AG04450 (cell line): ENCODE measurements around the gene MIER2. TPM values are rescaled to one million over a fixed set of nuclear protein-coding genes. Genes with fewer than 3 reads are reported as not detected.

Experiments used
- CTCF ChIA-PET: fragments of 300-600, 350-600 bp; formaldehyde crosslinking; extraction: SDS; loops from one replicate; lab custom pipeline; 2022; ENCODE audit warnings: antibody characterized with exemption, inconsistent platforms; lab: Charles Lee
- POLR2A ChIA-PET: fragments of 350-600 bp; formaldehyde crosslinking; extraction: SDS; loops from one replicate; lab custom pipeline; 2021; ENCODE audit warnings: antibody characterized with exemption, inconsistent platforms; lab: Yijun Ruan, JAX
- DNase-seq: peaks from one replicate; pipeline ENCODE4 v3.0.0-alpha.2; 2011; ENCODE audit warnings: low read depth, low spot score
- H3K27ac ChIP-seq: one replicate; pipeline ENCODE4 v1.5.1; 2012; ENCODE audit warnings: low read depth, low read length, control low read depth
- H3K27me3 ChIP-seq: one replicate; pipeline ENCODE4 v1.6.0; 2012; ENCODE audit warnings: low read length; ENCODE audit not compliant: control insufficient read depth, insufficient read depth
- H3K4me3 ChIP-seq: 2 replicates; pipeline ENCODE4 v1.5.1; 2011; ENCODE audit warnings: mild to moderate bottlenecking, low read depth, low read length, control low read depth
- H3K9me3 ChIP-seq: 2 replicates; pipeline ENCODE4 v1.5.1; 2012; ENCODE audit warnings: low read length; ENCODE audit not compliant: control insufficient read depth, insufficient read depth
- CTCF ChIP-seq: IDR thresholded peaks from 2 replicates; pipeline ENCODE4 v1.5.1; 2011; ENCODE audit warnings: low read depth, low read length, control low read depth, inconsistent platforms
- polyA plus RNA-seq: library from polyadenylated mRNA; depleted of rRNA; stranded (reverse); fragments of >200 nt; gene quantifications from 2 replicates; pipeline ENCODE4 v1.2.3, GENCODE V29; 2011

Gene MIER2
- polyA plus RNA-seq, 1 experiment: 14.5 TPM

DNA sequence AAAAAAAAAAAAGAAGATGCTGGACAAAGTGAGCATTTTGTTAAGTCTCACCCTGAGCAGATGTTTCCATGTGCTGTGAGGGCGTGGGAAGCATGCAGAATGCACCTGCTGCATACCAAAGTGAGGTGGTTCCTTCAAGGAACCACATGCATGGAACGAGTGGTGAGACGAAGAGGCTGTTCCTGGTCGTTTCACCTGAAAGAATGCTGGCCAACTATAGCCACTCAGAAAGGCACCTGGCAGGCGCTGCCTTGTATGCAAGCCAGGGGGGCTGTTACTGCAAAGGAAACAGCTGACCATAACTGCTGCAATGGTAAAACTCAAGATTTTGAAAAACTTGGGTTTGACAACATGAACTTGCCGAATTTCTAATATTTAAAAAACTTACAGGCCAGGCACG lies 14.7 kb downstream of the MIER2 start:
- TF ChIP-seq CTCF: no peak
- DNase-seq: no peak
- Histone ChIP-seq H3K27me3 (no peaks in the 10 kb centered on the region), H3K9me3 (peaks cover 51% of the 10 kb centered on the region), H3K27ac (no peak overlapping the region), H3K4me3 (no peak overlapping the region)
- POLR2A ChIA-PET: no interaction called here
- CTCF ChIA-PET: no interaction called here

GRCh38 chr19:328025-328505 lies 16.5 kb downstream of the MIER2 start:
- POLR2A ChIA-PET: no interaction called here
- no peak for TF ChIP-seq CTCF

DNA sequence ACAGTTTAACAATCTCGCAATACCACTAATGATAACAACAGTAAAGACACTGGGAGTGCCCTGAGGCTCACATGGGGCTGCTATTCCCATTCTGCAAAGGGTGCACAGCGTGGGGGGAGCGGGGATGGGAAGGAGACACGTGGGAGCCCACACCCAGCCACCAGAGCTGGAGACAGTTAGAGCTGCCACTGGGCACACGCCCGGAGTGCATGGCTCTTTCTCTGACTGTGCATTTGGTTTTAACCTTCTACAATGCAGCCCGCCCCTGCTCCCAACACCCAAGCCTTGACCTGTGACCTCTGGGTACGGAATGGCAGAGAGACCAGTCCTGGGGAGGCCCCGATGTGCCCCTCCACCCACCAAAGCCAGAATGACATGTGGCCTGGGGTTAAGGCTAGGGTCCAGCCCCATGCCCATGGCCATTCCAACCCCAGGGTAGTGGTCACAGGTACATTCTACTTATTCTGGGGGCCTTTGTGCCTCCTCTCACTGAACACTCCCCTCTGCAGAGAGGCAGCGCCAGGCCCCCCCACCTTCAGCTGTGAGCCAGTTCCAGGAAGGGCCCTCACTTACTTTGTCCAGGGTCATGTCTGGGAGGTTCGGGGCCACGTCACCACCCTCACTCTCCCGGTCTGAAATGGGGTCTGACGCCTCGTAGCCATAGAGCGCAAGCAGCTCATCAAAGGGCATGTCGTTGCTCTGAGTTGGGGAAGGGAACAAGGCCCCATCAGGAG lies 17.1 kb downstream of the MIER2 start:
- Histone ChIP-seq H3K27me3 (no peaks in the 10 kb centered on the region), H3K4me3 (no peak overlapping the region), H3K9me3 (peaks cover 54% of the 10 kb centered on the region), H3K27ac (no peak overlapping the region)
- POLR2A ChIA-PET: no interaction called here
- no peak for TF ChIP-seq CTCF
- CTCF ChIA-PET: no interaction called here
- DNase-seq: no peak

More at GRCh38 chr19:328025-328505, 16.5 kb downstream of the MIER2 start:
- no peak for DNase-seq
- no peaks in the 10 kb centered on the region for H3K27me3 ChIP-seq
- no peak overlapping the region for H3K27ac ChIP-seq
- CTCF ChIA-PET: no interaction called here
- peaks cover 54% of the 10 kb centered on the region for H3K9me3 ChIP-seq
- H3K4me3 ChIP-seq: no peak overlapping the region

- POLR2A ChIA-PET: no interaction called here
- Histone ChIP-seq H3K4me3 (no peak overlapping the region), H3K9me3 (peaks cover 54% of the 10 kb centered on the region), H3K27me3 (no peaks in the 10 kb centered on the region), H3K27ac (no peak overlapping the region)
- no peak for TF ChIP-seq CTCF
- CTCF ChIA-PET: no interaction called here
- no peak for DNase-seq
Observed at GRCh38 chr19:326871-327270, 17.7 kb downstream of the MIER2 start.

DNA sequence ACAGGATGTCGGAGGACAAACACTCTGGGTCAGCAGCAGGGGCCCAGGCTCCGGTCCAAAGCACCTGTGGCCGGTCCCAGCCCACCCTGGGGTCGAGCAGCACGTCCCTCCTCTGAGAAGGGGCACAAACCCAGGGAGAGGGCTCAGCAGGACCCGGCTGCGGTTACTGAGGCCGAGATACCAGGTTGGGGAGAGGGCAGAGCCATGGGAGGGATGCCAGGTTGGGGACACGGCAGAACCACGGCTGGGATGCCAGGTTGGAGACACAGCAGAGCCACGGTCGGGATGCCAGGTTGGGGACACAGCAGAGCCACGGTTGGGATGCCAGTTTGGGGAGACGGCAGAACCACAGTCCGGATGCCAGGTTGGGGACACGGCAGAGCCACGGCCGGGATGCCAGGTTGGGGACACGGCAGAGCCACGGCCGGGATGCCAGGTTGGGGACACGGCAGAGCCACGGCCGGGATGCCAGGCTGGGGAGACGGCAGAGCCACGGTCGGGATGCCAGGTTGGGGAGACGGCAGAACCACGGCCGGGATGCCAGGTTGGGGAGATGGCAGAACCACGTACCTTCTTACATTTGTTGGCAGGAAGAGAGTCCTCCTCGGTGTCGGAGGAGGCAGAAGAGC lies 18.5 kb downstream of the MIER2 start:
- Histone ChIP-seq H3K27ac (no peak overlapping the region), H3K9me3 (peaks cover 57% of the 10 kb centered on the region), H3K4me3 (no peak overlapping the region), H3K27me3 (no peaks in the 10 kb centered on the region)
- ChIA-PET CTCF (no interaction called here), POLR2A (no interaction called here)
- DNase-seq: no peak
- no peak for TF ChIP-seq CTCF
